Fibroblast of lung (primary cell): ENCODE data around the gene C17orf50.

Source experiments
- EZH2 ChIP-seq: IDR thresholded peaks from 2 replicates; pipeline ENCODE4 v1.5.1; 2012; ENCODE audit warnings: low read length, control low read depth, mild to moderate bottlenecking; ENCODE audit errors: missing control alignments
- TF ChIP-seq, protein P1 (sequence below), 2 donors: IDR thresholded peaks in 1 of 2; conservative IDR thresholded peaks in 1 of 2; 1 replicate in 1 of 2; 2 replicates in 1 of 2; pipeline ENCODE4 v1.5.1; 2011 to 2012; ENCODE audit warnings: low read length in 2 of 2, control low read depth in 1 of 2, inconsistent platforms in 1 of 2, low read depth in 1 of 2, mild to moderate bottlenecking in 1 of 2

DNA sequence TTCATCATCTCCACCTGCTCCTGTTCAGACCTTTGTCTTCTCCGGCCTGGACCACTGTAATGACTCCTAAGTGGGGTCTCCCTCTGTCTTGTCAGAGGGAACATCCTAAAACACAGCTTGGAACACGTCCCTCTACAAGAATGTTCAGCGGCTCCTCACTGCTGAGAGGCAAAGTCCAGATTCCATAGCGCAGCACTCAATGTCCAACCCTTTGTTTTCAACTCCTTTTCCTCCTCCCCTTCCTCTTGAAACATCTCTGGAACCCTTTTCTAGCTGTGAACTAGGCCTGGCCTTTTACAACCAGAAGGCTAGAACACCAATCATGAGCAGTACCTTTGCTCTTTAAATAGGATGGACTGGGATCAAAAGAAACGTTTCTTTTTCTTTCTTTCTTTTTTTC lies 914 bp downstream of the C17orf50 start:
- no peak for TF ChIP-seq EZH2
- TF ChIP-seq, protein P1, sequence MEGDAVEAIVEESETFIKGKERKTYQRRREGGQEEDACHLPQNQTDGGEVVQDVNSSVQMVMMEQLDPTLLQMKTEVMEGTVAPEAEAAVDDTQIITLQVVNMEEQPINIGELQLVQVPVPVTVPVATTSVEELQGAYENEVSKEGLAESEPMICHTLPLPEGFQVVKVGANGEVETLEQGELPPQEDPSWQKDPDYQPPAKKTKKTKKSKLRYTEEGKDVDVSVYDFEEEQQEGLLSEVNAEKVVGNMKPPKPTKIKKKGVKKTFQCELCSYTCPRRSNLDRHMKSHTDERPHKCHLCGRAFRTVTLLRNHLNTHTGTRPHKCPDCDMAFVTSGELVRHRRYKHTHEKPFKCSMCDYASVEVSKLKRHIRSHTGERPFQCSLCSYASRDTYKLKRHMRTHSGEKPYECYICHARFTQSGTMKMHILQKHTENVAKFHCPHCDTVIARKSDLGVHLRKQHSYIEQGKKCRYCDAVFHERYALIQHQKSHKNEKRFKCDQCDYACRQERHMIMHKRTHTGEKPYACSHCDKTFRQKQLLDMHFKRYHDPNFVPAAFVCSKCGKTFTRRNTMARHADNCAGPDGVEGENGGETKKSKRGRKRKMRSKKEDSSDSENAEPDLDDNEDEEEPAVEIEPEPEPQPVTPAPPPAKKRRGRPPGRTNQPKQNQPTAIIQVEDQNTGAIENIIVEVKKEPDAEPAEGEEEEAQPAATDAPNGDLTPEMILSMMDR (conservative IDR thresholded peaks at IDR 0.05 in 1 of 2, IDR thresholded peaks at IDR 0.05 in 1 of 2; ENCODE audit: low read depth in 1 of 2, low read length in 2 of 2): no peak
